Measurements from ENCODE around the gene PIMREG. TPM values are rescaled to one million over a fixed set of nuclear protein-coding genes. Genes with fewer than 3 reads are reported as not detected.

The PIMREG gene
- 15.1 TPM for total RNA-seq
- 1.8 TPM for polyA plus RNA-seq
- long read RNA-seq, donor 1: 0 reads
- long read RNA-seq, donor 2: 0 reads
- long read RNA-seq, donor 3, transcript PIMREG-205 (6 exons, 1,948 nt): major isoform, 9 of 10 reads
- long read RNA-seq, donor 3, partial matches to known transcripts: 0 of 10 reads
- long read RNA-seq, donor 3, other reads (novel, unspliced or antisense): 0 of 10 reads
- long read RNA-seq, donor 4, partial matches to known transcripts: 0 of 3 reads
- long read RNA-seq, donor 4, other reads (novel, unspliced or antisense): 0 of 3 reads
- long read RNA-seq, donor 5, transcript PIMREG-205 (6 exons, 1,948 nt): major isoform, 11 of 15 reads
- long read RNA-seq, donor 5, partial matches to known transcripts: 0 of 15 reads
- long read RNA-seq, donor 5, other reads (novel, unspliced or antisense): 0 of 15 reads
- long read RNA-seq, donor 6, transcript PIMREG-205 (6 exons, 1,948 nt): major isoform, 6 of 10 reads
- long read RNA-seq, donor 6, partial matches to known transcripts: 0 of 10 reads
- long read RNA-seq, donor 6, other reads (novel, unspliced or antisense): 0 of 10 reads
- long read RNA-seq, donor 7, transcript PIMREG-205 (6 exons, 1,948 nt): major isoform, 6 of 14 reads
- long read RNA-seq, donor 7, partial matches to known transcripts: 5 of 14 reads
- long read RNA-seq, donor 7, other reads (novel, unspliced or antisense): 0 of 14 reads
- long read RNA-seq, donor 8, partial matches to known transcripts: 0 of 3 reads
- long read RNA-seq, donor 8, other reads (novel, unspliced or antisense): 0 of 3 reads
- long read RNA-seq, donor 9, partial matches to known transcripts: 0 of 4 reads
- long read RNA-seq, donor 9, other reads (novel, unspliced or antisense): 0 of 4 reads
- long read RNA-seq, donor 10, transcript PIMREG-201 (5 exons, 1,473 nt): major isoform, 5 of 5 reads
- long read RNA-seq, donor 10, partial matches to known transcripts: 0 of 5 reads
- long read RNA-seq, donor 10, other reads (novel, unspliced or antisense): 0 of 5 reads

- Histone ChIP-seq H3K36me3 (ENCODE audit: control insufficient read depth in 2 of 2, insufficient read depth in 2 of 2, low read length in 1 of 2) (peaks cover 1 to 13% of the 10 kb centered on the region in 2 donors), H3K4me3 (ENCODE audit: low read length in 2 of 2) (peak within 1 kb of the TSS; percentile 57 to 70), H3K27me3 (ENCODE audit: control insufficient read depth in 2 of 2, insufficient read depth in 1 of 2, low read length in 1 of 2) (peaks cover 0 to 16% of the 10 kb centered on the region in 2 donors), H3K9me3 (ENCODE audit: control insufficient read depth in 2 of 2, insufficient read depth in 1 of 2, low read length in 1 of 2) (no peaks in the 10 kb centered on the region), H3K4me1 (ENCODE audit: control insufficient read depth in 2 of 2, insufficient read depth in 2 of 2, low read length in 2 of 2) (peaks cover 11 to 15% of the 10 kb centered on the region in 2 donors), H3K27ac (ENCODE audit: low read depth in 1 of 2, low read length in 1 of 2) (peak within 1 kb of the TSS; percentile 36 to 77)
- under 1% methylated on average over 62 of the region's 62 CpGs for WGBS
- peak; percentile 66 to 96 (median 87) for DNase-seq (ENCODE audit: low read depth in 6 of 9, low spot score in 9 of 9)
Measured at GRCh38 chr17:6443692-6444570, at the start of gene PIMREG. Gene PIMREG, plus strand, starts transcription at chr17:6444455. Its CDS starts 656 bp downstream, at chr17:6445111.

GRCh38 chr17:6398955-6399354, 45.3 kb upstream of the PIMREG start:
- H3K4me1 ChIP-seq (ENCODE audit: control insufficient read depth in 2 of 2, insufficient read depth in 2 of 2, low read length in 2 of 2): no peaks in the 10 kb centered on the region
- no peak overlapping the region for H3K27ac ChIP-seq (ENCODE audit: low read depth in 1 of 2, low read length in 1 of 2)
- H3K27me3 ChIP-seq (ENCODE audit: control insufficient read depth in 2 of 2, insufficient read depth in 1 of 2, low read length in 1 of 2): peaks cover 0 to 2% of the 10 kb centered on the region in 2 donors
- H3K36me3 ChIP-seq (ENCODE audit: control insufficient read depth in 2 of 2, insufficient read depth in 2 of 2, low read length in 1 of 2): no peaks in the 10 kb centered on the region
- H3K4me3 ChIP-seq (ENCODE audit: low read length in 2 of 2): no peak overlapping the region
- 83% methylated on average over 2 of the region's 2 CpGs for WGBS
- no peaks in the 10 kb centered on the region for H3K9me3 ChIP-seq (ENCODE audit: control insufficient read depth in 2 of 2, insufficient read depth in 1 of 2, low read length in 1 of 2)
- DNase-seq (ENCODE audit: low read depth in 6 of 9, low spot score in 9 of 9): no peak

- H3K27me3 ChIP-seq (ENCODE audit: control insufficient read depth in 2 of 2, insufficient read depth in 1 of 2, low read length in 1 of 2): no peaks in the 10 kb centered on the region
- no peak for DNase-seq (ENCODE audit: low read depth in 6 of 9, low spot score in 9 of 9)
- H3K4me1 ChIP-seq (ENCODE audit: control insufficient read depth in 2 of 2, insufficient read depth in 2 of 2, low read length in 2 of 2): no peaks in the 10 kb centered on the region
- H3K36me3 ChIP-seq (ENCODE audit: control insufficient read depth in 2 of 2, insufficient read depth in 2 of 2, low read length in 1 of 2): no peaks in the 10 kb centered on the region
- H3K9me3 ChIP-seq (ENCODE audit: control insufficient read depth in 2 of 2, insufficient read depth in 1 of 2, low read length in 1 of 2): no peaks in the 10 kb centered on the region
- H3K27ac ChIP-seq (ENCODE audit: low read depth in 1 of 2, low read length in 1 of 2): no peak overlapping the region
- 90% methylated on average over 6 of the region's 6 CpGs for WGBS
- no peak overlapping the region for H3K4me3 ChIP-seq (ENCODE audit: low read length in 2 of 2)
Measured at GRCh38 chr17:6402258-6402657, 42.0 kb upstream of the PIMREG start.

- Histone ChIP-seq H3K27me3 (ENCODE audit: control insufficient read depth in 2 of 2, insufficient read depth in 1 of 2, low read length in 1 of 2) (no peaks in the 10 kb centered on the region), H3K9me3 (ENCODE audit: control insufficient read depth in 2 of 2, insufficient read depth in 1 of 2, low read length in 1 of 2) (peaks cover 0 to 3% of the 10 kb centered on the region in 2 donors), H3K4me1 (ENCODE audit: control insufficient read depth in 2 of 2, insufficient read depth in 2 of 2, low read length in 2 of 2) (no peaks in the 10 kb centered on the region), H3K36me3 (ENCODE audit: control insufficient read depth in 2 of 2, insufficient read depth in 2 of 2, low read length in 1 of 2) (no peaks in the 10 kb centered on the region), H3K4me3 (ENCODE audit: low read length in 2 of 2) (no peak overlapping the region), H3K27ac (ENCODE audit: low read depth in 1 of 2, low read length in 1 of 2) (no peak overlapping the region)
- DNase-seq (ENCODE audit: low read depth in 6 of 9, low spot score in 9 of 9): no peak
- WGBS: 84% methylated on average over 6 of the region's 6 CpGs
Measured at GRCh38 chr17:6408276-6408675, 36.0 kb upstream of the PIMREG start.

- no peak overlapping the region for H3K27ac ChIP-seq (ENCODE audit: low read depth in 1 of 2, low read length in 1 of 2)
- 79% methylated on average over 10 of the region's 10 CpGs for WGBS
- DNase-seq (ENCODE audit: low read depth in 6 of 9, low spot score in 9 of 9): no peak
- H3K4me3 ChIP-seq (ENCODE audit: low read length in 2 of 2): no peak overlapping the region
- peaks cover 0 to 3% of the 10 kb centered on the region in 2 donors for H3K9me3 ChIP-seq (ENCODE audit: control insufficient read depth in 2 of 2, insufficient read depth in 1 of 2, low read length in 1 of 2)
- no peaks in the 10 kb centered on the region for H3K4me1 ChIP-seq (ENCODE audit: control insufficient read depth in 2 of 2, insufficient read depth in 2 of 2, low read length in 2 of 2)
- no peaks in the 10 kb centered on the region for H3K27me3 ChIP-seq (ENCODE audit: control insufficient read depth in 2 of 2, insufficient read depth in 1 of 2, low read length in 1 of 2)
- no peaks in the 10 kb centered on the region for H3K36me3 ChIP-seq (ENCODE audit: control insufficient read depth in 2 of 2, insufficient read depth in 2 of 2, low read length in 1 of 2)
Measured at GRCh38 chr17:6408735-6409134, 35.5 kb upstream of the PIMREG start.

GRCh38 chr17:6413065-6413464, 31.2 kb upstream of the PIMREG start:
- peaks cover 0 to 3% of the 10 kb centered on the region in 2 donors for H3K9me3 ChIP-seq (ENCODE audit: control insufficient read depth in 2 of 2, insufficient read depth in 1 of 2, low read length in 1 of 2)
- H3K27me3 ChIP-seq (ENCODE audit: control insufficient read depth in 2 of 2, insufficient read depth in 1 of 2, low read length in 1 of 2): no peaks in the 10 kb centered on the region
- no peak overlapping the region for H3K27ac ChIP-seq (ENCODE audit: low read depth in 1 of 2, low read length in 1 of 2)
- DNase-seq (ENCODE audit: low read depth in 6 of 9, low spot score in 9 of 9): peak in 2 of 9 donors; percentile 6 to 17
- no peaks in the 10 kb centered on the region for H3K4me1 ChIP-seq (ENCODE audit: control insufficient read depth in 2 of 2, insufficient read depth in 2 of 2, low read length in 2 of 2)
- H3K36me3 ChIP-seq (ENCODE audit: control insufficient read depth in 2 of 2, insufficient read depth in 2 of 2, low read length in 1 of 2): no peaks in the 10 kb centered on the region
- WGBS: 100% methylated on average over 1 of the region's 1 CpG
- no peak overlapping the region for H3K4me3 ChIP-seq (ENCODE audit: low read length in 2 of 2)

- DNase-seq (ENCODE audit: low read depth in 6 of 9, low spot score in 9 of 9): no peak
- Histone ChIP-seq H3K27ac (ENCODE audit: low read depth in 1 of 2, low read length in 1 of 2) (no peak overlapping the region), H3K9me3 (ENCODE audit: control insufficient read depth in 2 of 2, insufficient read depth in 1 of 2, low read length in 1 of 2) (peaks cover 0 to 3% of the 10 kb centered on the region in 2 donors), H3K27me3 (ENCODE audit: control insufficient read depth in 2 of 2, insufficient read depth in 1 of 2, low read length in 1 of 2) (peaks cover 0 to 6% of the 10 kb centered on the region in 2 donors), H3K36me3 (ENCODE audit: control insufficient read depth in 2 of 2, insufficient read depth in 2 of 2, low read length in 1 of 2) (no peaks in the 10 kb centered on the region), H3K4me3 (ENCODE audit: low read length in 2 of 2) (no peak overlapping the region), H3K4me1 (ENCODE audit: control insufficient read depth in 2 of 2, insufficient read depth in 2 of 2, low read length in 2 of 2) (no peaks in the 10 kb centered on the region)
- 93% methylated on average over 8 of the region's 8 CpGs for WGBS
Measured at GRCh38 chr17:6415616-6416015, 28.6 kb upstream of the PIMREG start.

GRCh38 chr17:6420173-6420641, 24.0 kb upstream of the PIMREG start:
- DNase-seq (ENCODE audit: low read depth in 6 of 9, low spot score in 9 of 9): no peak
- 32% methylated on average over 13 of the region's 13 CpGs for WGBS

More at GRCh38 chr17:6420173-6420641, 24.0 kb upstream of the PIMREG start:
- no peaks in the 10 kb centered on the region for H3K36me3 ChIP-seq (ENCODE audit: control insufficient read depth in 2 of 2, insufficient read depth in 2 of 2, low read length in 1 of 2)
- no peak overlapping the region for H3K4me3 ChIP-seq (ENCODE audit: low read length in 2 of 2)
- peaks cover 0 to 28% of the 10 kb centered on the region in 2 donors for H3K27me3 ChIP-seq (ENCODE audit: control insufficient read depth in 2 of 2, insufficient read depth in 1 of 2, low read length in 1 of 2)
- H3K4me1 ChIP-seq (ENCODE audit: control insufficient read depth in 2 of 2, insufficient read depth in 2 of 2, low read length in 2 of 2): no peaks in the 10 kb centered on the region
- no peaks in the 10 kb centered on the region for H3K9me3 ChIP-seq (ENCODE audit: control insufficient read depth in 2 of 2, insufficient read depth in 1 of 2, low read length in 1 of 2)
- no peak overlapping the region for H3K27ac ChIP-seq (ENCODE audit: low read depth in 1 of 2, low read length in 1 of 2)

All from thymus (tissue), 14 donors.